GM15510 (cell line): ENCODE measurements around the gene ADGRE2.

Source experiments
- POLR2A ChIP-seq: IDR thresholded peaks from 3 replicates; pipeline ENCODE4 v1.6.1; 2011; ENCODE audit warnings: borderline replicate concordance; ENCODE audit not compliant: insufficient read length; ENCODE audit errors: extremely low read depth

Gene ADGRE2

DNA sequence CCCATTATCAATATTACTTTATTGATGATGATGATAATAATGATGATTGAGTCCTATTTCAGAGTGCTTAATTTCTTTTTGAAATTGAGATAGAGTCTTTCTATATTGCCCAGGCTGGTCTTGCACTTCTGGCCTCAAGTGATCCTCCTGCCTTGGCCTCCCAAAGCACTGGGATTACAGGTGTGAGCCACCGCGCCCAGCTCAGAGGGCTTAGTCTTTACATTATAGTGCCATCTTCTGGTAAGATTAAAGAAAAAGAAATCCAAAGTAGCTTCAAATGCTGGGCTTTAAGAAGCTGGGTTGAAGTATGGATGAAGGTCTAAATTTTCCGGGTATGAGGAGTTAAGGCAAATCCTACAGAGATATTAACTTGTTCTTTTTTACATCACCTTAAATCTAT is 91.9 kb downstream of the ADGRE2 start:
- no peak for TF ChIP-seq POLR2A

DNA sequence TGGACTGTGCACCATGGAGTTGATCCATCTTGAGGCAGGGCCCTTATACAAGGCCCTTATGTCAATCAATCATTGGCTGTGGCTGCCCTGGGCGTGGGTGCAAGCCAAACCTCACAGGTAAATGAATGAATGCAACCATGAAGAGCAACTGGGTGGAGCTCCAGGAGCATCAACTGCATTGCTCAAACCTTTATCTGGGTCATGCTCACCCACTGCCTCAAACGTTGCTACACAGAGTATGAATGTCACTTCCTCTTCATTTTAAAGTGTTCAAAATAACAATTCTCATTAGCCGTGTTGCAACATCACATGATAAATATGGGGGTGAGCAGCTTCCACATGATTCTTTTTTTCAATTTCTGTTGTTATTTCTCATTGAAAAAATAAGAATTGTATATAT is 94.9 kb downstream of the ADGRE2 start:
- no peak for TF ChIP-seq POLR2A
